Measurements from ENCODE around the gene CAMSAP1. TPM values are rescaled to one million over a fixed set of nuclear protein-coding genes. Genes with fewer than 3 reads are reported as not detected.

CAMSAP1 gene
- polyA plus RNA-seq, 3 donors, result 0.71 to 9.0 (median 0.75) TPM

DNA sequence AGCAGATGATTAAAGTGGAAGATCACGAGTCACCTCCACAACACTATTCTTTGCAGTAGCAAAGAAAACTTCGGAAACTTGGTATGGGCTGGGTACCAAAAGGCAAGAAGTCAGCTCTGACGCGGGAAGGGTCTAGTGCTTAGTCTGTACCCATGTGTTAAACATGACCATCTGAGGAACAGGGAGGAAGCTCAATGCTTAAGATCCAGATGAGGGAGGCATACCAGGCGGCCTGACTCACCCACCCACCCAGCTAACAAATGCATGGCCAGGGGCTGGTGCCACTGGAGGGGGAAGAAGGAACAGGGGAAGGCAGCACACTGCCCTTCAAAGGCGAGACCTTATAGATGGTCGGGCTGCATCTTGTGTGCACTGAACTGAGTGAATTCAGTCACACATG lies 41.8 kb downstream of the CAMSAP1 start:
- H3K9ac ChIP-seq (ENCODE audit: insufficient read depth, low read length, poor library complexity, severe bottlenecking), result no peak overlapping the region
- no peak overlapping the region for H2AFZ ChIP-seq (ENCODE audit: insufficient read depth, low read depth, low read length, poor library complexity, severe bottlenecking)
- H3K27ac Mint-ChIP-seq, result peak overlapping the region in 6 of 7 donors; percentile 9 to 80 (median 68)
- TF ChIP-seq, protein P1, sequence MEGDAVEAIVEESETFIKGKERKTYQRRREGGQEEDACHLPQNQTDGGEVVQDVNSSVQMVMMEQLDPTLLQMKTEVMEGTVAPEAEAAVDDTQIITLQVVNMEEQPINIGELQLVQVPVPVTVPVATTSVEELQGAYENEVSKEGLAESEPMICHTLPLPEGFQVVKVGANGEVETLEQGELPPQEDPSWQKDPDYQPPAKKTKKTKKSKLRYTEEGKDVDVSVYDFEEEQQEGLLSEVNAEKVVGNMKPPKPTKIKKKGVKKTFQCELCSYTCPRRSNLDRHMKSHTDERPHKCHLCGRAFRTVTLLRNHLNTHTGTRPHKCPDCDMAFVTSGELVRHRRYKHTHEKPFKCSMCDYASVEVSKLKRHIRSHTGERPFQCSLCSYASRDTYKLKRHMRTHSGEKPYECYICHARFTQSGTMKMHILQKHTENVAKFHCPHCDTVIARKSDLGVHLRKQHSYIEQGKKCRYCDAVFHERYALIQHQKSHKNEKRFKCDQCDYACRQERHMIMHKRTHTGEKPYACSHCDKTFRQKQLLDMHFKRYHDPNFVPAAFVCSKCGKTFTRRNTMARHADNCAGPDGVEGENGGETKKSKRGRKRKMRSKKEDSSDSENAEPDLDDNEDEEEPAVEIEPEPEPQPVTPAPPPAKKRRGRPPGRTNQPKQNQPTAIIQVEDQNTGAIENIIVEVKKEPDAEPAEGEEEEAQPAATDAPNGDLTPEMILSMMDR (IDR thresholded peaks at IDR 0.05), result no peak
- 100% methylated on average over 3 of the region's 7 CpGs for WGBS (ENCODE audit: insufficient coverage)
- no peak for DNase-seq
- H3K36me3 Mint-ChIP-seq, result peaks cover 49 to 53% of the 10 kb centered on the region in 2 donors
- H3K9me3 Mint-ChIP-seq, result peaks cover 0 to 1% (median 0%) of the 10 kb centered on the region in 7 donors
- H3K9me3 ChIP-seq (replicated peaks in 1 of 2; ENCODE audit: control insufficient read depth in 1 of 2, insufficient read depth in 1 of 2, low read length in 2 of 2), result no peaks in the 10 kb centered on the region
- no peak overlapping the region for H3K4me3 ChIP-seq (replicated peaks in 1 of 3; ENCODE audit: low read depth in 2 of 3, low read length in 3 of 3)
- H3K27me3 Mint-ChIP-seq (ENCODE audit: low read depth in 3 of 3), result no peaks in the 10 kb centered on the region
- H3K4me1 Mint-ChIP-seq, result peaks cover 5% of the 10 kb centered on the region
- H3K4me3 Mint-ChIP-seq, result no peak overlapping the region
- peaks cover 60% of the 10 kb centered on the region for H4K20me1 ChIP-seq (ENCODE audit: insufficient read depth, low read length)
- intact Hi-C loops (cut with micrococcal nuclease), result loop anchor here (2.0 to 10.0 kb wide), 2 partner anchors 99 to 257 kb away; partner anchors contain the start of gene UBAC1 (in 1 of the 2)
- H3K4me1 ChIP-seq (ENCODE audit: control insufficient read depth in 1 of 2, insufficient read depth in 2 of 2, low read length in 2 of 2), result no peaks in the 10 kb centered on the region
- H3K27ac ChIP-seq (ENCODE audit: low read depth in 1 of 2, low read length in 2 of 2), result no peak overlapping the region
- no peak overlapping the region for H3K4me2 ChIP-seq (replicated peaks; ENCODE audit: extremely low read depth, low read length, poor library complexity, severe bottlenecking)
- H3K36me3 ChIP-seq (replicated peaks in 1 of 2; ENCODE audit: control insufficient read depth in 1 of 2, insufficient read depth in 2 of 2, low read length in 2 of 2), result peaks cover 11 to 39% of the 10 kb centered on the region in 2 donors
- peaks cover 15% of the 10 kb centered on the region for H3K79me2 ChIP-seq (ENCODE audit: insufficient read depth, low read length)
- H3K27me3 ChIP-seq (ENCODE audit: control insufficient read depth in 2 of 2, insufficient read depth in 2 of 2, low read length in 2 of 2), result no peaks in the 10 kb centered on the region

DNA sequence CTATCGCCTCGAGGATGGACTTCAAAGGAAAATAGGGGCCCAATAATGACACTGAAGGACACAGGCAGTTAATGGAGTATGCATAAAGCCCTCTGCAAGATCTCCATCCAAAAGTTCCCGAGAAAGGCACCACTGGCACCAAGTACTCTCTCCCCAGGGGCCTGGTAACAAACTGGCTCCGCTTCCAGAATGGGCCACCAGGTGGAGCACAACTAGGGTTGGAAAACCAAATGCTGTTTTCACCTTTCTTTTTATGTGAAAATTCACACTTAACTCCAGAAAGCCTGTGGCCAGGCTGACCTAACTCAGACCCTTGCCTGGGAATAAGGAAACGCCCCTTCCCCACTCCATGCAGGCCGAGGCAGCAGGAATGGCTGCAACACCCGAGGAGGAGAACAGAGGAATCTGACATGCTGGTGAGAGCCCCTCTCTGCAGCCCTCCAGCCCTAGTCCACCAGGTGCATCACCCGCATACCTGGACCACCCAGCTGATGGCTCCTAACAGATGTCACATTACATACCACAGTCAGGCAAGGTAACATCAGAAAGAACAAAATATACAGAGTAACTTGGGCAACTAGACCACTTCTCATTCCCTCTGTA lies 42.8 kb downstream of the CAMSAP1 start:
- H3K4me2 ChIP-seq (replicated peaks; ENCODE audit: extremely low read depth, low read length, poor library complexity, severe bottlenecking), result no peak overlapping the region
- no peaks in the 10 kb centered on the region for H3K27me3 ChIP-seq (ENCODE audit: control insufficient read depth in 2 of 2, insufficient read depth in 2 of 2, low read length in 2 of 2)
- no peak overlapping the region for H3K9ac ChIP-seq (ENCODE audit: insufficient read depth, low read length, poor library complexity, severe bottlenecking)
- intact Hi-C loops (cut with micrococcal nuclease), result loop anchor here (2.0 to 10.0 kb wide), 2 partner anchors 100 to 258 kb away; partner anchors contain the start of gene UBAC1 (in 1 of the 2)
- H3K36me3 ChIP-seq (replicated peaks in 1 of 2; ENCODE audit: control insufficient read depth in 1 of 2, insufficient read depth in 2 of 2, low read length in 2 of 2), result peaks cover 11 to 41% of the 10 kb centered on the region in 2 donors
- peaks cover 45 to 54% of the 10 kb centered on the region in 2 donors for H3K36me3 Mint-ChIP-seq
- peak overlapping the region in 2 of 7 donors; percentile 41 to 77 for H3K27ac Mint-ChIP-seq
- peak; percentile 29 to 58 (median 47) for DNase-seq
- H3K27ac ChIP-seq (ENCODE audit: low read depth in 1 of 2, low read length in 2 of 2), result no peak overlapping the region
- H3K79me2 ChIP-seq (ENCODE audit: insufficient read depth, low read length), result peaks cover 15% of the 10 kb centered on the region
- no peaks in the 10 kb centered on the region for H3K4me1 ChIP-seq (ENCODE audit: control insufficient read depth in 1 of 2, insufficient read depth in 2 of 2, low read length in 2 of 2)
- peaks cover 5% of the 10 kb centered on the region for H3K4me1 Mint-ChIP-seq
- no peaks in the 10 kb centered on the region for H3K9me3 Mint-ChIP-seq
- TF ChIP-seq, protein P1 (IDR thresholded peaks at IDR 0.05), result peak; percentile 91
- no peak overlapping the region for H3K4me3 ChIP-seq (replicated peaks in 1 of 3; ENCODE audit: low read depth in 2 of 3, low read length in 3 of 3)
- 48% methylated on average over 8 of the region's 8 CpGs for WGBS (ENCODE audit: insufficient coverage)
- H2AFZ ChIP-seq (ENCODE audit: insufficient read depth, low read depth, low read length, poor library complexity, severe bottlenecking), result no peak overlapping the region
- no peak overlapping the region for H3K4me3 Mint-ChIP-seq
- H3K9me3 ChIP-seq (replicated peaks in 1 of 2; ENCODE audit: control insufficient read depth in 1 of 2, insufficient read depth in 1 of 2, low read length in 2 of 2), result no peaks in the 10 kb centered on the region
- peaks cover 51% of the 10 kb centered on the region for H4K20me1 ChIP-seq (ENCODE audit: insufficient read depth, low read length)
- peaks cover 0 to 1% (median 0%) of the 10 kb centered on the region in 3 donors for H3K27me3 Mint-ChIP-seq (ENCODE audit: low read depth in 3 of 3)

Measured in CD14-positive monocyte (primary cell).